C4-2B (cell line): ENCODE data around the gene NOXRED1.
A peak's percentile ranks its signal among the peaks of the same experiment; 100 is the strongest.

Experiments used
- CTCF ChIP-seq: fragments of 450-650 bp; conservative IDR thresholded peaks from 2 replicates; pipeline ENCODE4 v1.5.1; 2017; ENCODE audit warnings: mild to moderate bottlenecking
- ZFX ChIP-seq: fragments of 450-650 bp; IDR thresholded peaks from 2 replicates; pipeline ENCODE4 v1.6.1; 2017

GRCh38 chr14:77376771-77377501, 46.4 kb downstream of the NOXRED1 start, which contains the start of the genes SAMD15 and TMED8:
- TF ChIP-seq CTCF (peak; percentile 33), ZFX (peak; percentile 91)
